22Rv1 (cell line): ENCODE data around the gene VTI1A.

Source experiments
- CTCF ChIP-seq: fragments of 450-650 bp; IDR thresholded peaks from 2 replicates; pipeline ENCODE4 v1.5.1; 2017; ENCODE audit warnings: mild to moderate bottlenecking
- ZFX ChIP-seq: fragments of 450-650 bp; IDR thresholded peaks from 2 replicates; pipeline ENCODE4 v1.6.1; 2017; ENCODE audit warnings: antibody characterized with exemption, borderline replicate concordance

- TF ChIP-seq CTCF (no peak), ZFX (no peak)
These were observed 232.4 kb downstream of the VTI1A start for GRCh38 chr10:112679392-112679791.
